ENCODE data around the gene AKNA. TPM values are rescaled to one million over a fixed set of nuclear protein-coding genes. Genes with fewer than 3 reads are reported as not detected.
A peak's percentile ranks its signal among the peaks of the same experiment; 100 is the strongest.

The AKNA gene
- total RNA-seq, 1 donor from 2014 or later = 16.6 TPM

GRCh38 chr9:114289571-114290481, 98.0 kb downstream of the AKNA start:
- DNase-seq (ENCODE audit: low read depth, low spot score) = no peak

GRCh38 chr9:114289106-114289505, 98.7 kb downstream of the AKNA start:
- Mint-ChIP-seq H3K36me3 (ENCODE audit: low read depth) (peaks cover 12% of the 10 kb centered on the region), H3K4me1 (peaks cover 20% of the 10 kb centered on the region), H3K27me3 (ENCODE audit: low read depth) (no peaks in the 10 kb centered on the region), H3K4me3 (no peak overlapping the region), H3K27ac (ENCODE audit: unreplicated experiment) (no peak overlapping the region), H3K9me3 (no peaks in the 10 kb centered on the region)
- DNase-seq (ENCODE audit: low read depth, low spot score) = no peak
- TF ChIP-seq CTCF (conservative IDR thresholded peaks at IDR 0.05) = no peak

More at GRCh38 chr9:114289571-114290481, 98.0 kb downstream of the AKNA start:
- Mint-ChIP-seq H3K4me1 (peaks cover 19% of the 10 kb centered on the region), H3K4me3 (no peak overlapping the region), H3K27ac (ENCODE audit: unreplicated experiment) (no peak overlapping the region), H3K36me3 (ENCODE audit: low read depth) (peaks cover 16% of the 10 kb centered on the region), H3K27me3 (ENCODE audit: low read depth) (no peaks in the 10 kb centered on the region), H3K9me3 (peaks cover 4% of the 10 kb centered on the region)
- no peak for TF ChIP-seq CTCF (conservative IDR thresholded peaks at IDR 0.05)

- H3K4me1 Mint-ChIP-seq = peaks cover 20% of the 10 kb centered on the region
- H3K4me3 Mint-ChIP-seq = no peak overlapping the region
- DNase-seq (ENCODE audit: low read depth, low spot score) = no peak
- H3K9me3 Mint-ChIP-seq = no peaks in the 10 kb centered on the region
- H3K36me3 Mint-ChIP-seq (ENCODE audit: low read depth) = peaks cover 10% of the 10 kb centered on the region
- H3K27me3 Mint-ChIP-seq (ENCODE audit: low read depth) = no peaks in the 10 kb centered on the region
- peak overlapping the region; percentile 71 for H3K27ac Mint-ChIP-seq (ENCODE audit: unreplicated experiment)
- no peak for TF ChIP-seq CTCF (conservative IDR thresholded peaks at IDR 0.05)
These were observed 99.3 kb downstream of the AKNA start for GRCh38 chr9:114288193-114289091.

GRCh38 chr9:114287763-114288192, 100.0 kb downstream of the AKNA start:
- DNase-seq (ENCODE audit: low read depth, low spot score) = no peak
- peaks cover 24% of the 10 kb centered on the region for H3K4me1 Mint-ChIP-seq
- H3K36me3 Mint-ChIP-seq (ENCODE audit: low read depth) = peaks cover 3% of the 10 kb centered on the region
- TF ChIP-seq CTCF (conservative IDR thresholded peaks at IDR 0.05) = no peak
- no peak overlapping the region for H3K27ac Mint-ChIP-seq (ENCODE audit: unreplicated experiment)
- no peak overlapping the region for H3K4me3 Mint-ChIP-seq
- H3K9me3 Mint-ChIP-seq = no peaks in the 10 kb centered on the region
- H3K27me3 Mint-ChIP-seq (ENCODE audit: low read depth) = no peaks in the 10 kb centered on the region

- no peak for TF ChIP-seq CTCF (conservative IDR thresholded peaks at IDR 0.05)
- Mint-ChIP-seq H3K36me3 (ENCODE audit: low read depth) (peaks cover 2% of the 10 kb centered on the region), H3K27me3 (ENCODE audit: low read depth) (no peaks in the 10 kb centered on the region), H3K4me3 (no peak overlapping the region), H3K4me1 (peaks cover 27% of the 10 kb centered on the region), H3K9me3 (no peaks in the 10 kb centered on the region), H3K27ac (ENCODE audit: unreplicated experiment) (no peak overlapping the region)
- no peak for DNase-seq (ENCODE audit: low read depth, low spot score)
These were observed 100.6 kb downstream of the AKNA start for GRCh38 chr9:114287001-114287762.
